IPS-20b (cell line): ENCODE data around the gene MEGF6.

Experiments
- H3K27ac ChIP-seq: one replicate; pipeline ENCODE4 v1.5.1; 2013; ENCODE audit warnings: low read length
- H3K27me3 ChIP-seq: 2 replicates; pipeline ENCODE4 v1.6.1; 2013; ENCODE audit warnings: mild to moderate bottlenecking, low read length, inconsistent platforms; ENCODE audit not compliant: insufficient read depth
- H3K36me3 ChIP-seq: 2 replicates; pipeline ENCODE4 v1.6.1; 2013; ENCODE audit warnings: low read depth, mild to moderate bottlenecking, inconsistent platforms, low read length, moderate library complexity; ENCODE audit not compliant: insufficient read depth
- H3K4me1 ChIP-seq: 2 replicates; pipeline ENCODE4 v1.6.1; 2013; ENCODE audit warnings: mild to moderate bottlenecking, control low read depth, inconsistent platforms, low read length, moderate library complexity; ENCODE audit not compliant: insufficient read depth
- H3K4me3 ChIP-seq: 2 replicates; pipeline ENCODE4 v1.5.1; 2013; ENCODE audit warnings: mild to moderate bottlenecking, low read length, inconsistent platforms
- H3K9ac ChIP-seq: 2 replicates; pipeline ENCODE4 v1.6.1; 2013; ENCODE audit warnings: low read depth, mild to moderate bottlenecking, inconsistent platforms, low read length, moderate library complexity
- H3K9me3 ChIP-seq: 2 replicates; pipeline ENCODE4 v1.6.1; 2013; ENCODE audit warnings: mild to moderate bottlenecking, low read depth, low read length, inconsistent platforms; ENCODE audit not compliant: insufficient read depth

MEGF6 gene, protein sequence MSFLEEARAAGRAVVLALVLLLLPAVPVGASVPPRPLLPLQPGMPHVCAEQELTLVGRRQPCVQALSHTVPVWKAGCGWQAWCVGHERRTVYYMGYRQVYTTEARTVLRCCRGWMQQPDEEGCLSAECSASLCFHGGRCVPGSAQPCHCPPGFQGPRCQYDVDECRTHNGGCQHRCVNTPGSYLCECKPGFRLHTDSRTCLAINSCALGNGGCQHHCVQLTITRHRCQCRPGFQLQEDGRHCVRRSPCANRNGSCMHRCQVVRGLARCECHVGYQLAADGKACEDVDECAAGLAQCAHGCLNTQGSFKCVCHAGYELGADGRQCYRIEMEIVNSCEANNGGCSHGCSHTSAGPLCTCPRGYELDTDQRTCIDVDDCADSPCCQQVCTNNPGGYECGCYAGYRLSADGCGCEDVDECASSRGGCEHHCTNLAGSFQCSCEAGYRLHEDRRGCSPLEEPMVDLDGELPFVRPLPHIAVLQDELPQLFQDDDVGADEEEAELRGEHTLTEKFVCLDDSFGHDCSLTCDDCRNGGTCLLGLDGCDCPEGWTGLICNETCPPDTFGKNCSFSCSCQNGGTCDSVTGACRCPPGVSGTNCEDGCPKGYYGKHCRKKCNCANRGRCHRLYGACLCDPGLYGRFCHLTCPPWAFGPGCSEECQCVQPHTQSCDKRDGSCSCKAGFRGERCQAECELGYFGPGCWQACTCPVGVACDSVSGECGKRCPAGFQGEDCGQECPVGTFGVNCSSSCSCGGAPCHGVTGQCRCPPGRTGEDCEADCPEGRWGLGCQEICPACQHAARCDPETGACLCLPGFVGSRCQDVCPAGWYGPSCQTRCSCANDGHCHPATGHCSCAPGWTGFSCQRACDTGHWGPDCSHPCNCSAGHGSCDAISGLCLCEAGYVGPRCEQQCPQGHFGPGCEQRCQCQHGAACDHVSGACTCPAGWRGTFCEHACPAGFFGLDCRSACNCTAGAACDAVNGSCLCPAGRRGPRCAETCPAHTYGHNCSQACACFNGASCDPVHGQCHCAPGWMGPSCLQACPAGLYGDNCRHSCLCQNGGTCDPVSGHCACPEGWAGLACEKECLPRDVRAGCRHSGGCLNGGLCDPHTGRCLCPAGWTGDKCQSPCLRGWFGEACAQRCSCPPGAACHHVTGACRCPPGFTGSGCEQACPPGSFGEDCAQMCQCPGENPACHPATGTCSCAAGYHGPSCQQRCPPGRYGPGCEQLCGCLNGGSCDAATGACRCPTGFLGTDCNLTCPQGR (N-terminal part only)

GRCh38 chr1:3611170-3612019 is at the start of gene MEGF6:
MEGF6 (minus strand) TSS chr1:3611508; CDS start chr1:3611268, 240 bp downstream.
- peaks cover 24% of the 10 kb centered on the region for H3K27me3 ChIP-seq

GRCh38 chr1:3660704-3661103 is 49.4 kb upstream of the MEGF6 start:
- Histone ChIP-seq H3K9ac (no peak overlapping the region), H3K36me3 (no peaks in the 10 kb centered on the region), H3K4me3 (no peak overlapping the region), H3K9me3 (no peaks in the 10 kb centered on the region), H3K27me3 (peaks cover 44% of the 10 kb centered on the region), H3K27ac (no peak overlapping the region), H3K4me1 (no peaks in the 10 kb centered on the region)

More at GRCh38 chr1:3611170-3612019, at the start of gene MEGF6:
- Histone ChIP-seq H3K9ac (peak within 1 kb of the TSS; percentile 67; the same call in 1 of the 2 replicates), H3K27ac (no peak within 1 kb of the TSS), H3K36me3 (no peaks in the 10 kb centered on the region), H3K4me3 (peak within 1 kb of the TSS; percentile 74), H3K9me3 (no peaks in the 10 kb centered on the region), H3K4me1 (peaks cover 16% of the 10 kb centered on the region)

DNA sequence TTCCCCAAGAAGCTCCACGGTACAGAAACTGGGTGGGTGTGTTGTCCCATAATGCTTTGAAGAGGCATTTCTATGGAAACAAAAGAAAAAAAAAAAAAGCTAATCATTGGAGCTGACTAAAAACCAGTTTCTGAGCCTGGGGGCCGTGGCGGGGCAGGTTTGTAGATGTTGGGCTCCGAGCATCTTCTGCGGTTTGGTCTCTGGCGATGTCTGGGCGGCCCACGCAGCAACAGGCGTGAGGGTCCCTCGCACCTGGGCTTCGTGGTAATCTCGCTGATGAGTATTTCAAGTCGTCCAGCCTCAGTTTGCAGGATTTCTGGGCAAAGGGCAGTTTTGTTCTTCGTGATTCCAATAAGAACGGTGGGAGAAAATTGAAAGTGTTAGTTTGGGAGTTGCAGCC is 47.8 kb upstream of the MEGF6 start:
- H3K4me3 ChIP-seq = no peak overlapping the region
- no peaks in the 10 kb centered on the region for H3K36me3 ChIP-seq
- peaks cover 60% of the 10 kb centered on the region for H3K27me3 ChIP-seq
- H3K9ac ChIP-seq = no peak overlapping the region
- no peak overlapping the region for H3K27ac ChIP-seq
- H3K4me1 ChIP-seq = no peaks in the 10 kb centered on the region
- no peaks in the 10 kb centered on the region for H3K9me3 ChIP-seq

DNA sequence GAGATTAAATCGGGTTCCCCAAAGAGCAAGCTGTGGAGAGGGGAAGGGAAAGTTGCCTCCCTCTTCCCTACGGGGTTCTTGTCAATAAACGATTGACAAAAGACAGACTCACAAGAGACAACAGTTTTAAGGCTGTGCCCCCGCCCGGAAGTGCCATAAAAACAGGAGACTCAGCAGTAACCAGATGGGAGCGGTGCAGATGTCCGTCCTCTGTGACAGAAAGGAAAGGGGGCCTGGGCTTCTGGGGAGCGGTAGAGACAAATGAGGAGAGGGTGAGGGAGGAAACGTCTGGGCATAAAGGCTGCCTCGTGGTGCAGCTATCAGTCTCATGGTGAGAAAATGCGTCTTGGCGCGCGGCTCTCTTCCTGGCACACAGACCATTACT is 46.9 kb upstream of the MEGF6 start:
- H3K9ac ChIP-seq = no peak overlapping the region
- peaks cover 69% of the 10 kb centered on the region for H3K27me3 ChIP-seq
- H3K9me3 ChIP-seq = no peaks in the 10 kb centered on the region
- H3K36me3 ChIP-seq = no peaks in the 10 kb centered on the region
- no peak overlapping the region for H3K27ac ChIP-seq
- no peaks in the 10 kb centered on the region for H3K4me1 ChIP-seq
- no peak overlapping the region for H3K4me3 ChIP-seq

GRCh38 chr1:3657578-3658230 is 46.4 kb upstream of the MEGF6 start:
- no peaks in the 10 kb centered on the region for H3K9me3 ChIP-seq
- H3K4me1 ChIP-seq = no peaks in the 10 kb centered on the region
- no peaks in the 10 kb centered on the region for H3K36me3 ChIP-seq
- no peak overlapping the region for H3K4me3 ChIP-seq
- peaks cover 74% of the 10 kb centered on the region for H3K27me3 ChIP-seq
- H3K9ac ChIP-seq = no peak overlapping the region
- no peak overlapping the region for H3K27ac ChIP-seq

- H3K27me3 ChIP-seq = peaks cover 76% of the 10 kb centered on the region
- no peak overlapping the region for H3K27ac ChIP-seq
- H3K9ac ChIP-seq = no peak overlapping the region
- H3K4me3 ChIP-seq = no peak overlapping the region
- H3K9me3 ChIP-seq = no peaks in the 10 kb centered on the region
- H3K4me1 ChIP-seq = no peaks in the 10 kb centered on the region
- H3K36me3 ChIP-seq = no peaks in the 10 kb centered on the region
Observed at GRCh38 chr1:3657096-3657475, 45.8 kb upstream of the MEGF6 start.

GRCh38 chr1:3656450-3657095 is 45.3 kb upstream of the MEGF6 start:
- peaks cover 79% of the 10 kb centered on the region for H3K27me3 ChIP-seq
- no peaks in the 10 kb centered on the region for H3K36me3 ChIP-seq
- H3K4me1 ChIP-seq = no peaks in the 10 kb centered on the region
- no peak overlapping the region for H3K27ac ChIP-seq
- no peaks in the 10 kb centered on the region for H3K9me3 ChIP-seq
- H3K9ac ChIP-seq = no peak overlapping the region
- no peak overlapping the region for H3K4me3 ChIP-seq

GRCh38 chr1:3654549-3655281 is 43.4 kb upstream of the MEGF6 start:
- Histone ChIP-seq H3K4me1 (no peaks in the 10 kb centered on the region), H3K27me3 (peaks cover 86% of the 10 kb centered on the region), H3K9me3 (no peaks in the 10 kb centered on the region)

DNA sequence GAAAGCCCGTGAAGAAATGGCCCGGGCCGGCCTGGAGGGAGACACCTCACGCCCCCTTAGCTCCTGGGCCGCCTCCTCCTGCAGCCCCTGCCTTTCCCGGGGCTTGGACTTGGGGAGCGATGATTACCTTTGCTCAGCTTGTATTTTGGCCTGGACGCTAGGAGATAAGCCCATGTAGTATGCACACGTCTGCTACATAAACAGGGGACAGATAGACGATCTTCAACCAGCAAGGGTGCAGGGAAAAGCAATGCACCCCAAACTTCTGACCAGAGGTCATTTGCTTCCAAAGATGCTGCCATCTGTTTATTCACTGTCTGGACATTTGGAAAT is 41.9 kb upstream of the MEGF6 start:
- H3K27me3 ChIP-seq = peaks cover 85% of the 10 kb centered on the region
- peak overlapping the region; percentile 57; the same call in 1 of the 2 replicates for H3K4me3 ChIP-seq
- H3K9ac ChIP-seq = no peak overlapping the region

More at GRCh38 chr1:3654549-3655281, 43.4 kb upstream of the MEGF6 start:
- Histone ChIP-seq H3K27ac (no peak overlapping the region), H3K4me3 (no peak overlapping the region), H3K36me3 (no peaks in the 10 kb centered on the region), H3K9ac (no peak overlapping the region)

More for the DNA sequence above, 41.9 kb upstream of the MEGF6 start:
- Histone ChIP-seq H3K27ac (no peak overlapping the region), H3K4me1 (no peaks in the 10 kb centered on the region), H3K9me3 (no peaks in the 10 kb centered on the region), H3K36me3 (no peaks in the 10 kb centered on the region)
